AG10803 (cell line): ENCODE measurements around the gene PXN.

Experiments
- DNase-seq: peaks from one replicate; pipeline ENCODE4 v3.0.0; 2010; ENCODE audit warnings: low read depth
- H3K4me3 ChIP-seq: 2 replicates; pipeline ENCODE4 v1.5.1; 2011; ENCODE audit warnings: mild to moderate bottlenecking, low read length, control low read depth
- CTCF ChIP-seq: conservative IDR thresholded peaks from 2 replicates; pipeline ENCODE4 v1.5.1; 2011; ENCODE audit warnings: mild to moderate bottlenecking, low read length, control low read depth, inconsistent platforms

Gene PXN

GRCh38 chr12:120230974-120231315 is 34.6 kb downstream of the PXN start:
- peak overlapping the region; percentile 34 for H3K4me3 ChIP-seq
- no peak for TF ChIP-seq CTCF
- DNase-seq = no peak

- DNase-seq = peak; percentile 91
- TF ChIP-seq CTCF = no peak
- H3K4me3 ChIP-seq = peak overlapping the region; percentile 34
Measured at GRCh38 chr12:120230326-120230973, 35.1 kb downstream of the PXN start.

GRCh38 chr12:120229487-120230325 is 35.8 kb downstream of the PXN start:
- TF ChIP-seq CTCF = no peak
- H3K4me3 ChIP-seq = peak overlapping the region; percentile 29; the same call in 1 of the 2 replicates
- DNase-seq = no peak

GRCh38 chr12:120229071-120229486 is 36.5 kb downstream of the PXN start:
- no peak for TF ChIP-seq CTCF
- no peak for DNase-seq
- H3K4me3 ChIP-seq = no peak overlapping the region

- peak; percentile 97 for TF ChIP-seq CTCF
- peak overlapping the region; percentile 20; the same call in 1 of the 2 replicates for H3K4me3 ChIP-seq
- DNase-seq = peak; percentile 76
Measured at GRCh38 chr12:120228291-120229070, 37.0 kb downstream of the PXN start.

GRCh38 chr12:120228041-120228290 is 37.6 kb downstream of the PXN start:
- no peak overlapping the region for H3K4me3 ChIP-seq
- DNase-seq = no peak
- TF ChIP-seq CTCF = no peak
